Measurements from ENCODE around the gene PTDSS2. TPM values are rescaled to one million over a fixed set of nuclear protein-coding genes. Genes with fewer than 3 reads are reported as not detected.

Gene PTDSS2
- total RNA-seq, 3 donors from 2014 or later: 25.7 to 30.9 (median 29.1) TPM

DNA sequence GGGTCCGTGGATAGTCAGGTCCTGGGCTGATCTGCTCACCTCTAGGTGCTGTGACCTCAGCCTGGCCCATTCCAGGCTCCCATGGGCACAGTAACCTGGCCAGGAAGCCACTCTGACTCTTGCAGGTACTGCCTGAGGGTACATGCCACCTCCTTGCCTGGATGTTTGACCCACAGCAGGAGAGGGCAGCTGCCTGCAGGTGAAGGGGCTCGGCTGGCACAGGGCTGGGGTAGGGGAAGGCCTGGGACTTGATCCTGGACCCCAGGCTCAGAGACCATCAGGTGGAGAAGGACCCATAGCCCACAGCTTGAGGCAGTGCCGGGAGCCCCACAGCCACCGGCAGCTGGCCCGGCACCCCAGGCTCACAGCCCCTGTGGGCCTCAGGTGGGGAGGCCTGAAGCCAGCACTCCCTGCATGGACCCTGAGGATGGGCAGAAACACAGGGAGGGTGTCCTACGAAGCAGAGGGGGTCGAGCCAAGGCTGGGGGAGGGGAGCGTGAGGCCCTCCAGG, 89.9 kb downstream of the PTDSS2 start:
- no peak for ATAC-seq
- H3K27me3 Mint-ChIP-seq (ENCODE audit: low read depth): no peaks in the 10 kb centered on the region
- H3K4me3 Mint-ChIP-seq: no peak overlapping the region
- no peaks in the 10 kb centered on the region for H3K9me3 Mint-ChIP-seq
- DNase-seq: no peak
- H3K36me3 Mint-ChIP-seq (ENCODE audit: insufficient read depth): no peaks in the 10 kb centered on the region
- peaks cover 12% of the 10 kb centered on the region for H3K4me1 Mint-ChIP-seq (ENCODE audit: low read depth)

Other genes starting within 250 kb of the PTDSS2 start
- gene BET1L, start 242.9 kb upstream of the PTDSS2 start, total RNA-seq: 10 to 100 TPM; 41.1 to 46.1 (median 42.6) TPM
- 100 to 1,000 TPM; 145 to 152 (median 151) TPM for gene RIC8A, start 242.6 kb upstream of the PTDSS2 start, total RNA-seq
- gene SIRT3, start 213.9 kb upstream of the PTDSS2 start, total RNA-seq: 10 to 100 TPM in 1 of 3 donors, 1 to 10 TPM in 2; 7.0 to 12.6 (median 8.3) TPM
- 100 to 1,000 TPM; 348 to 399 (median 390) TPM for gene PSMD13, start 213.3 kb upstream of the PTDSS2 start, total RNA-seq
- 1 to 10 TPM in 2 of 3 donors, under 1 TPM in 1; 0.33 to 3.2 (median 1.2) TPM for gene NLRP6, start 171.9 kb upstream of the PTDSS2 start, total RNA-seq
- gene PGGHG, start 161.2 kb upstream of the PTDSS2 start, total RNA-seq: 10 to 100 TPM; 16.6 to 76.3 (median 28.3) TPM
- gene IFITM5, start 150.8 kb upstream of the PTDSS2 start, total RNA-seq: not detected
- gene IFITM2, start 142.5 kb upstream of the PTDSS2 start, total RNA-seq: 100 to 1,000 TPM; 197 to 257 (median 231) TPM
- gene IFITM1, start 136.2 kb upstream of the PTDSS2 start, total RNA-seq: 100 to 1,000 TPM in 2 of 3 donors, 10 to 100 TPM in 1; 99.3 to 144 (median 120) TPM
- 10 to 100 TPM in 2 of 3 donors, 1 to 10 TPM in 1; 5.3 to 24.6 (median 20.4) TPM for gene IFITM3, start 129.4 kb upstream of the PTDSS2 start, total RNA-seq
- 1 to 10 TPM; 3.8 to 6.1 (median 5.5) TPM for gene B4GALNT4, start 80.8 kb upstream of the PTDSS2 start, total RNA-seq
- gene PKP3, start 56.1 kb upstream of the PTDSS2 start, total RNA-seq: under 1 TPM; 0.11 to 0.40 (median 0.16) TPM
- gene SIGIRR, start 35.3 kb upstream of the PTDSS2 start, total RNA-seq: 10 to 100 TPM; 26.7 to 29.3 (median 29.2) TPM
- gene ANO9, start 8.3 kb upstream of the PTDSS2 start, total RNA-seq: 10 to 100 TPM; 16.5 to 21.7 (median 20.4) TPM
- gene RNH1, start 57.0 kb downstream of the PTDSS2 start, total RNA-seq: 100 to 1,000 TPM; 159 to 172 (median 160) TPM
- 100 to 1,000 TPM in 1 of 3 donors, 10 to 100 TPM in 2; 92.2 to 108 (median 95.0) TPM for gene HRAS, start 85.3 kb downstream of the PTDSS2 start, total RNA-seq
- 1 to 10 TPM; 1.4 to 2.7 (median 1.7) TPM for gene LRRC56, start 87.2 kb downstream of the PTDSS2 start, total RNA-seq
- gene LMNTD2, start 110.5 kb downstream of the PTDSS2 start, total RNA-seq: 1 to 10 TPM in 2 of 3 donors, under 1 TPM in 1; 0.71 to 1.3 (median 1.1) TPM
- 10 to 100 TPM; 15.1 to 17.4 (median 16.1) TPM for gene RASSF7, start 110.7 kb downstream of the PTDSS2 start, total RNA-seq
- 10 to 100 TPM; 57.7 to 59.2 (median 57.7) TPM for gene PHRF1, start 126.2 kb downstream of the PTDSS2 start, total RNA-seq
- 10 to 100 TPM; 16.3 to 26.7 (median 17.7) TPM for gene IRF7, start 165.7 kb downstream of the PTDSS2 start, total RNA-seq
- gene CDHR5, start 174.7 kb downstream of the PTDSS2 start, total RNA-seq: not detected
- not detected for gene SCT, start 176.9 kb downstream of the PTDSS2 start, total RNA-seq
- gene DRD4, start 187.0 kb downstream of the PTDSS2 start, total RNA-seq: under 1 TPM in 2 of 3 donors, not detected in 1; 0.13 to 0.28 TPM
- gene DEAF1, start 244.9 kb downstream of the PTDSS2 start, total RNA-seq: 10 to 100 TPM; 53.1 to 59.6 (median 54.5) TPM
- 1 to 10 TPM; 6.8 to 7.5 (median 7.0) TPM for gene TMEM80, start 245.5 kb downstream of the PTDSS2 start, total RNA-seq